Gastrocnemius medialis (tissue), 4 donors: ENCODE data around the gene KRTAP5-5. TPM values are rescaled to one million over a fixed set of nuclear protein-coding genes. Genes with fewer than 3 reads are reported as not detected.

Experiments used
- ATAC-seq, 2 donors: fragments of 150-250 bp; one replicate each; pipeline ENCODE4 v1.9.1; 2016
- DNase-seq, 2 donors: peaks; one replicate each; pipeline ENCODE4 v3.0.0-alpha.2; 2019
- H3K27ac ChIP-seq, 4 donors: fragments of 200-600 bp; sonication (generic); 1 replicate in 1 of 4; 2 replicates in 3 of 4; pipeline ENCODE4 v1.5.1; 2016 to 2018; ENCODE audit warnings: mild to moderate bottlenecking in 2 of 4, moderate library complexity in 1 of 4
- H3K27me3 ChIP-seq, 3 donors: fragments of 200-600 bp; sonication (generic) in 2 of 3; 1 replicate in 1 of 3; 2 replicates in 2 of 3; pipeline versions ENCODE4 v1.5.1 to v1.6.0; 2016 to 2019; ENCODE audit warnings: mild to moderate bottlenecking in 1 of 3, moderate library complexity in 1 of 3
- H3K36me3 ChIP-seq, 2 donors: fragments of 200-600 bp; sonication (generic) in 1 of 2; one replicate each; pipeline ENCODE4 v1.5.1; 2017 to 2018
- H3K4me1 ChIP-seq, 2 donors: fragments of 200-600 bp; sonication (generic) in 1 of 2; one replicate each; pipeline ENCODE4 v1.5.1; 2016 to 2017; ENCODE audit warnings: mild to moderate bottlenecking in 2 of 2
- H3K4me3 ChIP-seq, 4 donors: fragments of 200-600 bp; sonication (generic) in 3 of 4; 1 replicate in 1 of 4; 2 replicates in 3 of 4; pipeline ENCODE4 v1.5.1; 2016 to 2019; ENCODE audit warnings: mild to moderate bottlenecking in 2 of 4
- H3K9me3 ChIP-seq, 3 donors: fragments of 200-600 bp; sonication (generic) in 2 of 3; 1 replicate in 1 of 3; 2 replicates in 2 of 3; pipeline ENCODE4 v1.5.1; 2016 to 2019
- CTCF ChIP-seq, 5 experiments: fragments of 450-650 bp in 3 of 5; fragments of 200-600 bp in 2 of 5; sonication (generic) in 2 of 5; IDR thresholded peaks in 4 of 5; conservative IDR thresholded peaks in 1 of 5; 1 replicate in 4 of 5; 2 replicates in 1 of 5; pipeline ENCODE4 v1.5.1; 2016 to 2019; ENCODE audit warnings: antibody characterized with exemption in 5 of 5, mild to moderate bottlenecking in 3 of 5, moderate library complexity in 3 of 5
- POLR2A ChIP-seq, 2 donors: fragments of 450-650 bp; IDR thresholded peaks; one replicate each; pipeline ENCODE4 v1.6.1; 2017; ENCODE audit warnings: antibody characterized with exemption in 2 of 2, mild to moderate bottlenecking in 2 of 2, moderate library complexity in 2 of 2
- in situ Hi-C, 4 donors: fragments of 200-750 bp; cut with MboI; loops; one replicate each; pipeline versions ENCODE4 v1.15.0 to v1.8.0; 2017; ENCODE audit warnings: low sequenced_read_pairs in 4 of 4
- intact Hi-C: fragments of 100-400 bp; cut with DNase I; formaldehyde crosslinking; loops from one replicate; pipeline ENCODE4 v1.15.1; 2023; ENCODE audit warnings: low total_unique reads
- total RNA-seq, 4 donors: library from RNA; depleted of rRNA; stranded (reverse); fragments of >200 nt; gene quantifications; one replicate each; pipeline versions ENCODE4 v1.1.0 to v1.2.3, GENCODE V29; 2016

The KRTAP5-5 gene
- total RNA-seq, 4 donors from 2014 or later = not detected

DNA sequence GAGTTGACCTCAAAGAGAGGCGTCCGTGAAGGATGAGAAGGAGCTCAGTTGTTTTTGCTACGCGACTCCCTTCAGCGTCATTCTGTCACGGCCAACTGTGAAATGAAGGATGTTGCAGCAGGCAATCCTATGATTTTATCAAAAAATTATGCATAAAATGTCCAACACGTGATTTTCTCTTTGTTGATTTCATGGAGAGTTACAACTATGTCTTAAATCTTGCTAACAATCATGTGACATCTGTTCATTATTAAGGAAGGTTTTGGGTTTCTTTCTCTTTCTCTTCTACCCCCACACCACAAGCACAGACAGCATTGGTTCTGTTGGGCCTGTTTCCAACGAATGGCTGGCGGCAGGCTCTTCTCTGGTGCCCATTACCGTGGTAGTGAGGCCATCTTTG lies 11.3 kb upstream of the KRTAP5-5 start:
- no peaks in the 10 kb centered on the region for H3K36me3 ChIP-seq
- H3K27me3 ChIP-seq = peaks cover 0 to 13% (median 9%) of the 10 kb centered on the region in 3 donors
- ATAC-seq = no peak
- intact Hi-C loops (no loop called here), in situ Hi-C loops (no loop called here)
- no peak for DNase-seq
- H3K9me3 ChIP-seq = no peaks in the 10 kb centered on the region
- no peak for TF ChIP-seq POLR2A (IDR thresholded peaks at IDR 0.05)
- no peak for TF ChIP-seq CTCF (IDR thresholded peaks at IDR 0.05 in 4 of 5, conservative IDR thresholded peaks at IDR 0.05 in 1 of 5)
- H3K27ac ChIP-seq = no peak overlapping the region
- H3K4me1 ChIP-seq = no peaks in the 10 kb centered on the region
- no peak overlapping the region for H3K4me3 ChIP-seq

DNA sequence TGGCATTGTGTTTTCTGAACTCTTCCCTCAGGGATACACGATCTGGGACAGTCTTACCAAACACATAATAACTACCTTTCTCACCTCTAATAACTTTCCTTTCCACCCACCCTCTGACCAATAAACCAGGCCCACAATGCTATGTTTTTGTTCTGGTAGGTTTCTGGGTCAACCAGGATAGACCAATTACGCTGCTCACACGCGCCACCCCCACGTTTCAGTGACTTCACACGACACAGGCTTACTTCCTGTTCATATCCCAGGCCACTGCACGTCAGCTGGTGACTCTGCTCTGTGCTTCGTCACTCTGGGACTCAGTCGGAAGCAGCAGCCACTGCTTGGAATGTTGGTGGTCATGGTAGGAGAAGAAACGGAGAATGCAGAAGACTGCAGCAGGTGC lies 10.1 kb upstream of the KRTAP5-5 start:
- intact Hi-C loops = no loop called here
- DNase-seq = no peak
- no peaks in the 10 kb centered on the region for H3K36me3 ChIP-seq
- H3K4me1 ChIP-seq = no peaks in the 10 kb centered on the region
- in situ Hi-C loops = no loop called here
- TF ChIP-seq CTCF (IDR thresholded peaks at IDR 0.05 in 4 of 5, conservative IDR thresholded peaks at IDR 0.05 in 1 of 5) (no peak), POLR2A (IDR thresholded peaks at IDR 0.05) (no peak)
- H3K27ac ChIP-seq = no peak overlapping the region
- no peaks in the 10 kb centered on the region for H3K9me3 ChIP-seq
- no peak for ATAC-seq
- H3K27me3 ChIP-seq = peaks cover 0 to 13% (median 9%) of the 10 kb centered on the region in 3 donors
- H3K4me3 ChIP-seq = no peak overlapping the region

- no peak for ATAC-seq
- intact Hi-C loops = no loop called here
- H3K27ac ChIP-seq = no peak within 1 kb of the TSS
- no peak for DNase-seq
- H3K9me3 ChIP-seq = no peaks in the 10 kb centered on the region
- no peak within 1 kb of the TSS for H3K4me3 ChIP-seq
- no peaks in the 10 kb centered on the region for H3K36me3 ChIP-seq
- TF ChIP-seq CTCF (IDR thresholded peaks at IDR 0.05 in 4 of 5, conservative IDR thresholded peaks at IDR 0.05 in 1 of 5) = no peak
- TF ChIP-seq POLR2A (IDR thresholded peaks at IDR 0.05) = no peak
- H3K4me1 ChIP-seq = no peaks in the 10 kb centered on the region
- in situ Hi-C loops = no loop called here
- peaks cover 0 to 9% (median 4%) of the 10 kb centered on the region in 3 donors for H3K27me3 ChIP-seq
Measured at GRCh38 chr11:1622086-1622485, 7.5 kb upstream of the KRTAP5-5 start, which contains the start of gene KRTAP5-4. Gene KRTAP5-4, minus strand, starts transcription at chr11:1622138. Its CDS starts 45 bp downstream, at chr11:1622093.

DNA sequence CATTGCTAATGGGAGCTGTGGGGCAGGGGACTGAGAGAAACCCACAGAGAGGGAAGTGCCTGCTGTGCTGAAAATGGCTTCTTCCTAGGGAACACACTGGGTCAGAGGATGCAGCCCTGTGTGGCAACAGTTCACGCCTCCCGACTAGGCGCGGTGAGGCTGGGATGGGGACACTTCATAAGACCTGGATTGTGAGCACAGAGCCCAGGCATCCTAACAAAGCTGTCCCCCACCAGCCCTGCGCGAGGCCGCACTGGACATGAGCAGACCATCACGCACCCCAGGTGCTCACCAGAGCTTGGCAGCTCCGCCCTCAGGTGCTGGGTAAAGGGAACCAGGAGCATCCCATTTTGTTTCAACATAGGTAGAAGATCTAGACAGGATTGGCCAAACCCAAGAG lies 5.9 kb upstream of the KRTAP5-5 start:
- Histone ChIP-seq H3K27ac (no peak overlapping the region), H3K27me3 (peaks cover 0 to 7% (median 2%) of the 10 kb centered on the region in 3 donors), H3K9me3 (no peaks in the 10 kb centered on the region), H3K36me3 (no peaks in the 10 kb centered on the region), H3K4me3 (no peak overlapping the region), H3K4me1 (no peaks in the 10 kb centered on the region)
- intact Hi-C loops (no loop called here), in situ Hi-C loops (no loop called here)
- ATAC-seq (no peak), DNase-seq (no peak)
- no peak for TF ChIP-seq POLR2A (IDR thresholded peaks at IDR 0.05)

DNA sequence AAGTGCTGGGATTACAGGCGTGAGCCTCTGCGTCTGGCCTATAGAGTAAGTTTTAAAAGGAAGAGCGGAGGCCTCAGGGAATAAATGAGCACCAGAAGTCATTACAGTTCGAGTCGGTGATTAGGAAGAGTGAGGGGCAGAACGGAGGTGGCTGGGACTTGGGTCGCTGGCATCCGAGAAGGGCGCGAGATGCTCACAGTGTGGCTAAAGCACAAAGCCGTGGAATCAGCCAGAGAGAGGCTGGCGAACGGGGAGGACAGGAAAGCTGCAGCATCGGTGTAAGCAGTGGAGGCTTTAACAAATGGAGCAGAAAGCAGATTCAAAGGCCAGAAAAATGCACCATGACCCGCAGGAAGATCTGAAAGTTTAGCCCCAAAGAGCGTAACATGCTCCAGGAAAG lies 5.0 kb upstream of the KRTAP5-5 start:
- in situ Hi-C loops = no loop called here
- Histone ChIP-seq H3K4me3 (no peak overlapping the region), H3K4me1 (no peaks in the 10 kb centered on the region), H3K9me3 (no peaks in the 10 kb centered on the region), H3K27me3 (peaks cover 0 to 5% (median 0%) of the 10 kb centered on the region in 3 donors), H3K27ac (no peak overlapping the region), H3K36me3 (no peaks in the 10 kb centered on the region)
- TF ChIP-seq CTCF (IDR thresholded peaks at IDR 0.05 in 4 of 5, conservative IDR thresholded peaks at IDR 0.05 in 1 of 5) = no peak
- DNase-seq = no peak
- intact Hi-C loops = no loop called here
- ATAC-seq = no peak
